PC-9 (cell line): ENCODE measurements around the gene SLC35D2.

Experiments used
- CTCF ChIP-seq: fragments of 200-600 bp; sonication (generic); conservative IDR thresholded peaks from 2 replicates; pipeline ENCODE4 v1.6.1; 2017; ENCODE audit warnings: mixed run types, antibody characterized with exemption, mild to moderate bottlenecking, moderate library complexity
- EZH2 ChIP-seq: fragments of 200-600 bp; sonication (generic); IDR thresholded peaks from 2 replicates; pipeline ENCODE4 v1.8.0; 2017; ENCODE audit warnings: antibody characterized with exemption, low read depth

- TF ChIP-seq CTCF (no peak), EZH2 (no peak)
Observed at GRCh38 chr9:96320749-96321280, 62.7 kb downstream of the SLC35D2 start.
